Fibroblast of lung (primary cell): ENCODE data around the gene GHRHR. TPM values are rescaled to one million over a fixed set of nuclear protein-coding genes. Genes with fewer than 3 reads are reported as not detected.

Source experiments
- DNase-seq, 2 donors: peaks; one replicate each; pipeline versions ENCODE4 v3.0.0 to v3.0.0-alpha.2; 2010; ENCODE audit warnings: low read depth in 2 of 2
- H2AFZ ChIP-seq: 2 replicates; pipeline ENCODE4 v1.5.1; 2012; ENCODE audit warnings: low read length, control low read depth, inconsistent platforms
- H3K27ac ChIP-seq: 2 replicates; pipeline ENCODE4 v1.5.1; 2011; ENCODE audit warnings: low read length, control low read depth; ENCODE audit not compliant: insufficient read depth
- H3K27me3 ChIP-seq: 2 replicates; pipeline ENCODE4 v1.5.1; 2011; ENCODE audit warnings: mild to moderate bottlenecking, low read length; ENCODE audit not compliant: control insufficient read depth, insufficient read depth
- H3K36me3 ChIP-seq: 2 replicates; pipeline ENCODE4 v1.5.1; 2011; ENCODE audit warnings: low read length; ENCODE audit not compliant: control insufficient read depth, insufficient read depth
- H3K4me1 ChIP-seq: 2 replicates; pipeline ENCODE4 v1.5.1; 2011; ENCODE audit warnings: low read length; ENCODE audit not compliant: control insufficient read depth, insufficient read depth; ENCODE audit errors: extremely low read depth
- H3K4me2 ChIP-seq: 2 replicates; pipeline ENCODE4 v1.5.1; 2011; ENCODE audit warnings: low read length, control low read depth; ENCODE audit not compliant: insufficient read depth; ENCODE audit errors: extremely low read depth
- H3K4me3 ChIP-seq, 4 experiments: fragments of 200-600 bp in 1 of 4; sonication (generic) in 1 of 4; replicated peaks in 1 of 4; 2 replicates each; pipeline ENCODE4 v1.5.1; 2011 to 2016; ENCODE audit warnings: low read length in 4 of 4, low read depth in 3 of 4, mild to moderate bottlenecking in 3 of 4, control low read depth in 2 of 4, inconsistent platforms in 1 of 4, mixed read lengths in 1 of 4; ENCODE audit not compliant: insufficient read depth in 1 of 4; ENCODE audit errors: control extremely low read depth in 1 of 4
- H3K79me2 ChIP-seq: 2 replicates; pipeline ENCODE4 v1.5.1; 2012; ENCODE audit warnings: mild to moderate bottlenecking, low read length, inconsistent platforms; ENCODE audit not compliant: control insufficient read depth, insufficient read depth
- H3K9ac ChIP-seq: 2 replicates; pipeline ENCODE4 v1.5.1; 2011; ENCODE audit warnings: mild to moderate bottlenecking, low read length, control low read depth; ENCODE audit not compliant: insufficient read depth
- H3K9me3 ChIP-seq: 2 replicates; pipeline ENCODE4 v1.5.1; 2012; ENCODE audit warnings: low read depth, low read length; ENCODE audit not compliant: control insufficient read depth, insufficient read depth
- H4K20me1 ChIP-seq: 2 replicates; pipeline ENCODE4 v1.5.1; 2011; ENCODE audit warnings: low read length; ENCODE audit not compliant: control insufficient read depth, insufficient read depth; ENCODE audit errors: extremely low read depth
- EZH2 ChIP-seq: IDR thresholded peaks from 2 replicates; pipeline ENCODE4 v1.5.1; 2012; ENCODE audit warnings: low read length, control low read depth, mild to moderate bottlenecking; ENCODE audit errors: missing control alignments
- polyA plus RNA-seq, 2 donors: library from polyadenylated mRNA; depleted of rRNA in 1 of 2; stranded (reverse) in 1 of 2; unstranded in 1 of 2; fragments of >200 nt; gene quantifications; 2 replicates each; pipeline ENCODE4 v1.2.1, GENCODE V29; 2011 to 2012; ENCODE audit warnings: missing spikeins in 1 of 2
- total RNA-seq: library from RNA; depleted of rRNA; stranded (reverse); fragments of >200 nt; gene quantifications from 2 replicates; pipeline ENCODE4 v1.2.1, GENCODE V29; 2014
- TF ChIP-seq, protein P1 (sequence below), 2 donors: IDR thresholded peaks in 1 of 2; conservative IDR thresholded peaks in 1 of 2; 1 replicate in 1 of 2; 2 replicates in 1 of 2; pipeline ENCODE4 v1.5.1; 2011 to 2012; ENCODE audit warnings: low read length in 2 of 2, control low read depth in 1 of 2, inconsistent platforms in 1 of 2, low read depth in 1 of 2, mild to moderate bottlenecking in 1 of 2

The GHRHR gene
- total and polyA plus RNA-seq, 2 donors (not counting 1 experiment from before 2014, with no cell fraction given) = not detected

DNA sequence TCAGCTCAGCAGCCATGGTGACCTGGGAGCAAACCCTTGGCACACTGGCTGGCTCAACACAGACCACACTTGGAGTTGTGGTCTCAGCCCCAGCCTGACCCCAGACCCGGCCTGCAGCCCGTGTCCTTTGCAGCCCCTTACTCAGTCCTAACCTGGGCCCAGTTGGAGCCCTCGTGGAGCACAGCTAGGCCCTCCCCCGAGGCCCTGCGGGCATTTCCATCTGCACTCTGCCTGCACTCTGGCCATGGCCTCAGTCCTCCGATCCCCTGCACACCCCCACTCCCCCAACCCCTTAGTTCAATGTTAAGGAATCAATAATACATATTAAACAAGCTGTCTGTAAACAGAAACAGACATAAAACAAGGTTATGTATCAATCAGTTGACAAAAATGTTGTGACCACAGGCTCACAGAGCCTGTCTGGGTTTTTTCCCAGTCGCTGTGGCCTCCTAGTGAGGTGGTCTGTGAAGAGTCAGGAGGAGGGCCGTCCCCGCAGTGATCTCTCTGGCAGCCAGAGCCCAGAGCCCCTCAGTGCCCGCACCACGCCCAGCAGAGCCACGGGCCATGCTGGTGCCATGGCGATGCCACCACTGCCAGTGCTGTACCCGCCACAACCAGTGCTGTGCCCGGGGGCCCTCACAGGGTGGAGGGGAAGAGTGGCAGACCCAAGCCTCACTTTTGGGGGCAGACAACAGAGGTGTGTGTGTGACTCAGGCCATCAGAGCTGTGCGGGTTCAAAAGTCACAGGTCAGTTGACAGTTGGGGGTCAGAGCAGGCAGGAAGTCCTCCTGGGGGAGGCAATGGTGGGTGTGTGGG is 25.5 kb downstream of the GHRHR start:
- Histone ChIP-seq H3K27ac (no peak overlapping the region), H3K9me3 (no peaks in the 10 kb centered on the region), H2AFZ (no peak overlapping the region), H3K27me3 (no peaks in the 10 kb centered on the region), H3K4me1 (peaks cover 4% of the 10 kb centered on the region), H3K4me2 (no peak overlapping the region), H3K4me3 (no peak overlapping the region), H3K36me3 (no peaks in the 10 kb centered on the region), H4K20me1 (no peaks in the 10 kb centered on the region), H3K79me2 (no peaks in the 10 kb centered on the region), H3K9ac (no peak overlapping the region)
- TF ChIP-seq EZH2 = no peak
- TF ChIP-seq, protein P1, sequence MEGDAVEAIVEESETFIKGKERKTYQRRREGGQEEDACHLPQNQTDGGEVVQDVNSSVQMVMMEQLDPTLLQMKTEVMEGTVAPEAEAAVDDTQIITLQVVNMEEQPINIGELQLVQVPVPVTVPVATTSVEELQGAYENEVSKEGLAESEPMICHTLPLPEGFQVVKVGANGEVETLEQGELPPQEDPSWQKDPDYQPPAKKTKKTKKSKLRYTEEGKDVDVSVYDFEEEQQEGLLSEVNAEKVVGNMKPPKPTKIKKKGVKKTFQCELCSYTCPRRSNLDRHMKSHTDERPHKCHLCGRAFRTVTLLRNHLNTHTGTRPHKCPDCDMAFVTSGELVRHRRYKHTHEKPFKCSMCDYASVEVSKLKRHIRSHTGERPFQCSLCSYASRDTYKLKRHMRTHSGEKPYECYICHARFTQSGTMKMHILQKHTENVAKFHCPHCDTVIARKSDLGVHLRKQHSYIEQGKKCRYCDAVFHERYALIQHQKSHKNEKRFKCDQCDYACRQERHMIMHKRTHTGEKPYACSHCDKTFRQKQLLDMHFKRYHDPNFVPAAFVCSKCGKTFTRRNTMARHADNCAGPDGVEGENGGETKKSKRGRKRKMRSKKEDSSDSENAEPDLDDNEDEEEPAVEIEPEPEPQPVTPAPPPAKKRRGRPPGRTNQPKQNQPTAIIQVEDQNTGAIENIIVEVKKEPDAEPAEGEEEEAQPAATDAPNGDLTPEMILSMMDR (conservative IDR thresholded peaks at IDR 0.05 in 1 of 2, IDR thresholded peaks at IDR 0.05 in 1 of 2; ENCODE audit: low read depth in 1 of 2, low read length in 2 of 2) = no peak
- DNase-seq = no peak

DNA sequence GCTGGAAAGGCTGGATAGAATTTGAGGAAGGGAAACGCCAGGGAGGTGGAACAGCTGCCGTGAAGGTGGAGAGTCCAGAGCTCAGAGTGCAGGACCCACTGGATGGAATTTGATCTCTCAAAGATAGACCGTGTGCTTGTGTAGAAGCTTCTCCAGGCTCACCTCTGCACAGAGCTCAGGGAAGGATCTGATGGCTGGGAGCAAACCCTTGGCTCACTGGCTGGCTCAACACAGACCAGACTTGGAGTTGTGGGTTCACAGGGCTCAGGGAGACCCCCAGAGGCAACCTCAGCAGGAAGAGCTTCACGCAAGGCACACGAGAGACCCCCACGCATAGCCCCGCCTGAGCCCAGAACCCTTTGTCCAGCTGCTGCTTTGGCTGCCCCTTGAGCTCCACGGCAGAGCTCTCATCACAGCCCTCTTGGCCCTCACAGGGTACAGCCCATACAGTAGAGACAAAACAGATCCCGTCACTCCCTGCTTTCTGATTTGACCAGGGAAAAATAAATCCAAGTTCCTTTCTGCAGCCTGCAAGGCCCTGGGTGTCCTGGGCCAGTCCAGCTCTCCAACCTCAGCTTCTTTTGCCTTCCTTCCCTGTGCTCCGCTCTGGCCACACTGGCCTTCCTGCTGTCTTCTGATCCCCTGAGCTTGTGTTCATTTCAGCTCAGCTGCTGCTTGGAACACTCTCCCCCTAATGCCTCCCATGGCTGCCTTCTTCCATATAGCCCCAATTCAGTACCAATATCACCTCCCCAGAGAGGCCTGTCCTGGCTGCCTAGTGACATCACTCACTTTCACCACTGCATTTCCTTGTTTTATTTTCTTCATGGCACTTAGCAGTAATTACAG is 26.3 kb downstream of the GHRHR start:
- no peak for TF ChIP-seq EZH2
- TF ChIP-seq, protein P1 (conservative IDR thresholded peaks at IDR 0.05 in 1 of 2, IDR thresholded peaks at IDR 0.05 in 1 of 2; ENCODE audit: low read depth in 1 of 2, low read length in 2 of 2) = no peak
- no peaks in the 10 kb centered on the region for H3K79me2 ChIP-seq
- H4K20me1 ChIP-seq = no peaks in the 10 kb centered on the region
- no peak for DNase-seq
- H3K9me3 ChIP-seq = no peaks in the 10 kb centered on the region
- H3K4me3 ChIP-seq = no peak overlapping the region
- H3K27me3 ChIP-seq = no peaks in the 10 kb centered on the region
- no peak overlapping the region for H2AFZ ChIP-seq
- H3K9ac ChIP-seq = no peak overlapping the region
- H3K27ac ChIP-seq = no peak overlapping the region
- H3K4me2 ChIP-seq = no peak overlapping the region
- H3K4me1 ChIP-seq = peaks cover 4% of the 10 kb centered on the region
- H3K36me3 ChIP-seq = no peaks in the 10 kb centered on the region

DNA sequence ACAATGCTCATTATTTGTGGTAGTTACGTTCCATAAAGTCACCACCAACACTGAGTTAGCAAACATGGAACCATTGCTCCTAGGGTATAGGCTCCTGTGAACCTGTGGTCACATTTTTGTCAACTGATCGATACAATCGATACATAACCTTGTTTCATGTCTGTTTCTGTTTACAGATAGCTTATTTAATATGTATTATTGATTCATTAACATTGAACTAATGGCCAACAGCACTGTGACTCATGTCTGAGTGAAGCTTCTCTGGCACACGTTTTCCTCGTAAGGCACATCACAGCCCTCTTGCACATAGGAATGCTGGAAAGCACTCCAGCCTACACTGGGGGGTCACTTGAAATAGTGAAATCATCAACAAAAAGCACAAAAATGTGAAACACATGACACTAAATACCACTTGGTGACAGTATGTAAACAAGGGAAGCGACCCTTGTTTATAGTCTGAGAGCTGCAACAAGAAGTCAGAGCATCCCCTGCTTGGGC is 27.0 kb downstream of the GHRHR start:
- Histone ChIP-seq H3K9me3 (no peaks in the 10 kb centered on the region), H2AFZ (no peak overlapping the region), H3K4me2 (no peak overlapping the region), H3K79me2 (no peaks in the 10 kb centered on the region), H3K27ac (no peak overlapping the region), H4K20me1 (no peaks in the 10 kb centered on the region), H3K4me3 (no peak overlapping the region), H3K9ac (no peak overlapping the region), H3K27me3 (no peaks in the 10 kb centered on the region), H3K36me3 (no peaks in the 10 kb centered on the region), H3K4me1 (peaks cover 4% of the 10 kb centered on the region)
- no peak for TF ChIP-seq EZH2
- TF ChIP-seq, protein P1 (conservative IDR thresholded peaks at IDR 0.05 in 1 of 2, IDR thresholded peaks at IDR 0.05 in 1 of 2; ENCODE audit: low read depth in 1 of 2, low read length in 2 of 2) = no peak
- no peak for DNase-seq
